Panc1 (cell line): ENCODE results near the gene HES5.

Experiments
- POLR2AphosphoS5 ChIP-seq: IDR thresholded peaks from 2 replicates; pipeline ENCODE4 v1.6.1; 2012; ENCODE audit warnings: mild to moderate bottlenecking, low read depth, low read length, moderate library complexity
- SIN3A ChIP-seq: IDR thresholded peaks from 2 replicates; pipeline ENCODE4 v1.6.1; 2012; ENCODE audit warnings: low read depth, mild to moderate bottlenecking, low read length, moderate library complexity, borderline replicate concordance; ENCODE audit not compliant: insufficient read depth
- TCF7L2 ChIP-seq: IDR thresholded peaks from 2 replicates; pipeline ENCODE4 v1.6.1; 2011; ENCODE audit warnings: mild to moderate bottlenecking, low read depth, low read length, inconsistent platforms
- TF ChIP-seq, protein P1 (sequence below): fragments of 450-650 bp; IDR thresholded peaks from 2 replicates; pipeline ENCODE4 v1.5.1; 2017; ENCODE audit warnings: mild to moderate bottlenecking
- TF ChIP-seq, protein P2 (sequence below), 2 experiments: IDR thresholded peaks; 2 replicates each; pipeline ENCODE4 v1.6.1; 2011 to 2012; ENCODE audit warnings: low read depth in 2 of 2, control low read depth in 1 of 2, low read length in 1 of 2, mild to moderate bottlenecking in 1 of 2, moderate library complexity in 1 of 2; ENCODE audit not compliant: insufficient read depth in 1 of 2

DNA sequence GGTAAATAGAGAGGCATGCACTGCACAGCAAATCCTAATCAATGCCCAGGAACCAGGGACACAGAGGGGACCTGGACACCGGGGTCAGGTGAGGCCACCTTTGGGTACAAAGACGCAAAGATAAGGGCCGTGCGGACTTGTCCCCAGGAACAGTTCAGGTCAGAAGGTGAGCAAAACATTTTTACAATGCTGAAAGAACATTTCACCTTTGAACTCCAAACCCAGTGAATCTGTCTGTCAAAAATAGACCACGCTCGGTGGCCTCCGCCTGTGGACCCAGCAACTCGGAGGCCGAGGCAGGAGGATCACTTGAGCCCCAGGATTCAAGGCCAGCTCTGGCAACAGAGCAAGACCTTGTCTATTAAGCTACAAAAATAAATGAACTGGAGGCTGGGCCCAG lies 41.3 kb upstream of the HES5 start:
- TF ChIP-seq, protein P1, sequence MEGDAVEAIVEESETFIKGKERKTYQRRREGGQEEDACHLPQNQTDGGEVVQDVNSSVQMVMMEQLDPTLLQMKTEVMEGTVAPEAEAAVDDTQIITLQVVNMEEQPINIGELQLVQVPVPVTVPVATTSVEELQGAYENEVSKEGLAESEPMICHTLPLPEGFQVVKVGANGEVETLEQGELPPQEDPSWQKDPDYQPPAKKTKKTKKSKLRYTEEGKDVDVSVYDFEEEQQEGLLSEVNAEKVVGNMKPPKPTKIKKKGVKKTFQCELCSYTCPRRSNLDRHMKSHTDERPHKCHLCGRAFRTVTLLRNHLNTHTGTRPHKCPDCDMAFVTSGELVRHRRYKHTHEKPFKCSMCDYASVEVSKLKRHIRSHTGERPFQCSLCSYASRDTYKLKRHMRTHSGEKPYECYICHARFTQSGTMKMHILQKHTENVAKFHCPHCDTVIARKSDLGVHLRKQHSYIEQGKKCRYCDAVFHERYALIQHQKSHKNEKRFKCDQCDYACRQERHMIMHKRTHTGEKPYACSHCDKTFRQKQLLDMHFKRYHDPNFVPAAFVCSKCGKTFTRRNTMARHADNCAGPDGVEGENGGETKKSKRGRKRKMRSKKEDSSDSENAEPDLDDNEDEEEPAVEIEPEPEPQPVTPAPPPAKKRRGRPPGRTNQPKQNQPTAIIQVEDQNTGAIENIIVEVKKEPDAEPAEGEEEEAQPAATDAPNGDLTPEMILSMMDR, result no peak
- TF ChIP-seq POLR2AphosphoS5 (no peak), TCF7L2 (no peak), SIN3A (no peak)
- TF ChIP-seq, protein P2, sequence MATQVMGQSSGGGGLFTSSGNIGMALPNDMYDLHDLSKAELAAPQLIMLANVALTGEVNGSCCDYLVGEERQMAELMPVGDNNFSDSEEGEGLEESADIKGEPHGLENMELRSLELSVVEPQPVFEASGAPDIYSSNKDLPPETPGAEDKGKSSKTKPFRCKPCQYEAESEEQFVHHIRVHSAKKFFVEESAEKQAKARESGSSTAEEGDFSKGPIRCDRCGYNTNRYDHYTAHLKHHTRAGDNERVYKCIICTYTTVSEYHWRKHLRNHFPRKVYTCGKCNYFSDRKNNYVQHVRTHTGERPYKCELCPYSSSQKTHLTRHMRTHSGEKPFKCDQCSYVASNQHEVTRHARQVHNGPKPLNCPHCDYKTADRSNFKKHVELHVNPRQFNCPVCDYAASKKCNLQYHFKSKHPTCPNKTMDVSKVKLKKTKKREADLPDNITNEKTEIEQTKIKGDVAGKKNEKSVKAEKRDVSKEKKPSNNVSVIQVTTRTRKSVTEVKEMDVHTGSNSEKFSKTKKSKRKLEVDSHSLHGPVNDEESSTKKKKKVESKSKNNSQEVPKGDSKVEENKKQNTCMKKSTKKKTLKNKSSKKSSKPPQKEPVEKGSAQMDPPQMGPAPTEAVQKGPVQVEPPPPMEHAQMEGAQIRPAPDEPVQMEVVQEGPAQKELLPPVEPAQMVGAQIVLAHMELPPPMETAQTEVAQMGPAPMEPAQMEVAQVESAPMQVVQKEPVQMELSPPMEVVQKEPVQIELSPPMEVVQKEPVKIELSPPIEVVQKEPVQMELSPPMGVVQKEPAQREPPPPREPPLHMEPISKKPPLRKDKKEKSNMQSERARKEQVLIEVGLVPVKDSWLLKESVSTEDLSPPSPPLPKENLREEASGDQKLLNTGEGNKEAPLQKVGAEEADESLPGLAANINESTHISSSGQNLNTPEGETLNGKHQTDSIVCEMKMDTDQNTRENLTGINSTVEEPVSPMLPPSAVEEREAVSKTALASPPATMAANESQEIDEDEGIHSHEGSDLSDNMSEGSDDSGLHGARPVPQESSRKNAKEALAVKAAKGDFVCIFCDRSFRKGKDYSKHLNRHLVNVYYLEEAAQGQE (IDR thresholded peaks at IDR 0.05; ENCODE audit: insufficient read depth in 1 of 2, low read depth in 2 of 2, low read length in 1 of 2), result no peak
